PC-9 (cell line): ENCODE data around the gene PLEKHJ1. TPM values are rescaled to one million over a fixed set of nuclear protein-coding genes. Genes with fewer than 3 reads are reported as not detected.

Source experiments
- BruUV-seq: library from RNA; stranded (reverse); fragments of 400-500 nt; replicated peaks from 2 replicates; lab custom pipeline; 2021; lab: Mats Ljungman, UMichigan
- CTCF ChIA-PET: fragments of 300-600 bp; sonication (Branson Sonifier 250); formaldehyde crosslinking; loops from one replicate; lab custom pipeline; 2022; ENCODE audit warnings: antibody characterized with exemption; lab: Charles Lee
- POLR2A ChIA-PET: fragments of 300-600 bp; sonication (Branson Sonifier 250); formaldehyde crosslinking; loops from one replicate; lab custom pipeline; 2022; ENCODE audit warnings: antibody characterized with exemption; ENCODE audit not compliant: unreplicated experiment; lab: Charles Lee
- DNase-seq, 2 experiments: peaks; one replicate each; pipeline versions ENCODE4 v3.0.0 to v3.0.0-alpha.2; 2015 to 2022; ENCODE audit warnings: mixed read lengths in 1 of 2
- H2AFZ ChIP-seq: fragments of 200-600 bp; sonication (generic); 2 replicates; pipeline ENCODE4 v1.8.1; 2017; ENCODE audit warnings: antibody characterized with exemption
- H3F3A ChIP-seq: fragments of 200-600 bp; sonication (generic); 2 replicates; pipeline ENCODE4 v1.8.1; 2017; ENCODE audit warnings: antibody characterized with exemption, mild to moderate bottlenecking, low read depth; ENCODE audit not compliant: insufficient read depth
- H3K27ac ChIP-seq: fragments of 200-600 bp; sonication (generic); 2 replicates; pipeline ENCODE4 v1.6.1; 2016; ENCODE audit warnings: mixed run types
- H3K27me3 ChIP-seq: fragments of 200-600 bp; sonication (generic); 2 replicates; pipeline ENCODE4 v1.6.1; 2016; ENCODE audit warnings: low read depth, mixed run types; ENCODE audit not compliant: insufficient read depth
- H3K36me3 ChIP-seq: fragments of 200-600 bp; sonication (generic); 2 replicates; pipeline ENCODE4 v1.6.1; 2016; ENCODE audit warnings: low read depth, mixed run types
- H3K4me1 ChIP-seq: fragments of 200-600 bp; sonication (generic); replicated peaks from 2 replicates; pipeline ENCODE4 v1.6.1; 2016; ENCODE audit warnings: mixed run types; ENCODE audit not compliant: insufficient read depth
- H3K4me2 ChIP-seq: fragments of 200-600 bp; sonication (generic); 2 replicates; pipeline ENCODE4 v1.6.1; 2017; ENCODE audit warnings: mixed run types
- H3K4me3 ChIP-seq: fragments of 200-600 bp; sonication (generic); 2 replicates; pipeline ENCODE4 v1.6.1; 2016; ENCODE audit warnings: mixed run types
- H3K79me2 ChIP-seq: fragments of 200-600 bp; sonication (generic); 2 replicates; pipeline ENCODE4 v1.6.1; 2017; ENCODE audit warnings: low read depth, mixed run types
- H3K9me2 ChIP-seq: fragments of 200-600 bp; sonication (generic); 2 replicates; pipeline ENCODE4 v1.8.1; 2017; ENCODE audit warnings: mild to moderate bottlenecking; ENCODE audit not compliant: insufficient read depth
- H3K9me3 ChIP-seq: fragments of 200-600 bp; sonication (generic); 2 replicates; pipeline ENCODE4 v1.8.1; 2016; ENCODE audit warnings: low read depth; ENCODE audit not compliant: insufficient read depth
- H4K20me1 ChIP-seq: fragments of 200-600 bp; sonication (generic); 2 replicates; pipeline ENCODE4 v1.8.1; 2017; ENCODE audit not compliant: insufficient read depth
- EZH2 ChIP-seq: fragments of 200-600 bp; sonication (generic); IDR thresholded peaks from 2 replicates; pipeline ENCODE4 v1.8.0; 2017; ENCODE audit warnings: antibody characterized with exemption, low read depth
- intact Hi-C: fragments of 100-400 bp; cut with micrococcal nuclease; formaldehyde crosslinking; loops from one replicate; pipeline ENCODE4 v1.10.0; 2022; ENCODE audit not compliant: unreplicated experiment
- total RNA-seq: library from RNA; stranded (reverse); gene quantifications from 2 replicates; pipeline ENCODE4 v1.2.3, GENCODE V29; 2021
- TF ChIP-seq, protein P1 (sequence below): fragments of 200-600 bp; sonication (generic); conservative IDR thresholded peaks from 2 replicates; pipeline ENCODE4 v1.6.1; 2017; ENCODE audit warnings: mixed run types, antibody characterized with exemption, mild to moderate bottlenecking, moderate library complexity

PLEKHJ1 gene
- total RNA-seq, 1 experiment from 2014 or later, result 38.6 TPM

DNA sequence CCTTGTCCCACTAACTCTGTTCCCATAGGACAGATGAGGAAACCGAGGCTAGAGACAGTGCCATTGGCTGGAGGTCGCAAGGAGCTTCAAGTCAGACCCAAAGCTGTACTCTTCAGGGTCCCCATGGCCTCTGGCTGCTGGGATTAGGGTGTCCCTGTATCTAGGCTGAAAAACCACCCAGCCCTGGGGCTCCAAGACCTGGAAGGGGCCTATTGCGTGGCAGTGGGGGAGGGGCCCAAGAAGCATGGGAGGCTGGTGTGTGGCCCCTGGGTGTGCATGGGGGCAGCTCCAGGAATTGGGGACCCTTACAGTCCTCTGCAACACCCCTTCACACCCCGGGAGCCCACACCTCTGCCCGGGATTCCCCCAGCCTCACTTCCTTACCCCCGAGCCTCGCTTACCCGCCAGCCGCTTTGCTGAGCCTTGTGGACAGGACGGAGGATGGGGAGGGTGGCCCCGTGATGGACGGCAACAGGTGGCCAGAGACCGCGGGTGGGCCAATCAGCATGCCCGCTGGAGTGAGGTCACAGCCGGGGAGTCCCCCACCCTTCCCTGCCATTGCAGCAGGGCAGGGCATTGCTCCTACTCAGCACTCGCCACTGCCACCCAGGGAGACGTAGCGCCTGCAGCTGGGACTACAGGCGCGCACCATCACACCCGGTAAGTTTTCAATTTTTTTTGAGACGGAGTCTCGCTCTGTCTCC, 20.0 kb upstream of the PLEKHJ1 start, which contains the start of gene JSRP1:
Gene JSRP1 (minus strand): TSS at position 436 of the 704 bp plus-strand sequence. CDS start 1,103 bp downstream, outside the sequence.
- intact Hi-C loops, result no loop called here
- Histone ChIP-seq H4K20me1 (no peaks in the 10 kb centered on the region), H3K36me3 (no peaks in the 10 kb centered on the region), H3K27ac (no peak within 1 kb of the TSS), H3K4me2 (no peak within 1 kb of the TSS), H3K4me1 (peaks cover 9% of the 10 kb centered on the region), H3K79me2 (no peaks in the 10 kb centered on the region), H3K27me3 (no peaks in the 10 kb centered on the region), H2AFZ (no peak within 1 kb of the TSS), H3F3A (peaks cover 12% of the 10 kb centered on the region), H3K4me3 (no peak within 1 kb of the TSS), H3K9me3 (no peaks in the 10 kb centered on the region), H3K9me2 (no peaks in the 10 kb centered on the region)
- BruUV-seq, result no TSS peak
- ChIA-PET POLR2A (no interaction called here), CTCF (no interaction called here)
- TF ChIP-seq, protein P1, sequence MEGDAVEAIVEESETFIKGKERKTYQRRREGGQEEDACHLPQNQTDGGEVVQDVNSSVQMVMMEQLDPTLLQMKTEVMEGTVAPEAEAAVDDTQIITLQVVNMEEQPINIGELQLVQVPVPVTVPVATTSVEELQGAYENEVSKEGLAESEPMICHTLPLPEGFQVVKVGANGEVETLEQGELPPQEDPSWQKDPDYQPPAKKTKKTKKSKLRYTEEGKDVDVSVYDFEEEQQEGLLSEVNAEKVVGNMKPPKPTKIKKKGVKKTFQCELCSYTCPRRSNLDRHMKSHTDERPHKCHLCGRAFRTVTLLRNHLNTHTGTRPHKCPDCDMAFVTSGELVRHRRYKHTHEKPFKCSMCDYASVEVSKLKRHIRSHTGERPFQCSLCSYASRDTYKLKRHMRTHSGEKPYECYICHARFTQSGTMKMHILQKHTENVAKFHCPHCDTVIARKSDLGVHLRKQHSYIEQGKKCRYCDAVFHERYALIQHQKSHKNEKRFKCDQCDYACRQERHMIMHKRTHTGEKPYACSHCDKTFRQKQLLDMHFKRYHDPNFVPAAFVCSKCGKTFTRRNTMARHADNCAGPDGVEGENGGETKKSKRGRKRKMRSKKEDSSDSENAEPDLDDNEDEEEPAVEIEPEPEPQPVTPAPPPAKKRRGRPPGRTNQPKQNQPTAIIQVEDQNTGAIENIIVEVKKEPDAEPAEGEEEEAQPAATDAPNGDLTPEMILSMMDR, result no peak
- no peak for TF ChIP-seq EZH2
- DNase-seq, result no peak

DNA sequence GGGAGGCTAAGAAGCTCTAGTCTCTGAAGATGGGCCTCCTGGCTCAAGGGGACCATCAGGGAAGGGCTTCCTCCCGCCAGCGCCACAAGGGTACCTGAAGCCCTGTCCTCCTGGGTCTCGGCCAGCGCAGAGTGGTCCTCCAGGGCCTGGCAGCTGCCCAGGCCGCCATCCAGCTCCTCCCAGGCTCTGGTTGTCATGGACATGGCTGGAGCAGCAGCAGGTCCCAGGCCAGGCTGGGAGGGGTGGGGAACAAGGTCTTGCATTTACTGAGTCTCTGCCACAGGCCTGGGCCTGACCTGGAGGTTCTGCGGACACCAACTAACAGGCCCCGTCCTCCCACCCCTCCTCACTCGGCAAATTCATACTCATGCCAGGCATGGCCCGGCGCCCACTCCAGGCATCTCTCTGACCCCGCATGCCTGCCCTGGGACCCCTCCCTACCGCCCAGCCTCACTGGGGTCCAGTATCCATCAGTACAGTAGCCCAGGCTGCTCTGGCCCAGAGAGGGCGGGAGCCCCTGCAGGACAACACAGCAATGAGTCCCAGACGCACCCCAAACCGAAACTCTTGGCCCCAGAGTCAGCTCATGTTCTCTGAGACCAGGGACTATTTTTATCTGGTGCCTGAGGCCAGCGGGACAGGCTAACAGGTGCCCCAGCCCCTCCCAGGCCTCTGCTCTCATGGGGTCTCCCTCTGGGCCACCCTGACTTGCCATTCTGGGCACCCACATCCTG, 19.1 kb upstream of the PLEKHJ1 start:
- ChIA-PET CTCF (interaction anchor here (0.5 kb wide), 1 partner anchor 100 kb away, joined by 3 read pairs; no protein-coding TSS in a partner anchor), POLR2A (no interaction called here)
- Histone ChIP-seq H3K36me3 (no peaks in the 10 kb centered on the region), H3K9me3 (no peaks in the 10 kb centered on the region), H3K4me1 (peaks cover 9% of the 10 kb centered on the region), H3F3A (peaks cover 8% of the 10 kb centered on the region; the same call in 1 of the 2 replicates), H3K27me3 (no peaks in the 10 kb centered on the region), H3K4me2 (no peak overlapping the region), H3K9me2 (no peaks in the 10 kb centered on the region), H3K4me3 (no peak overlapping the region), H3K27ac (no peak overlapping the region), H3K79me2 (no peaks in the 10 kb centered on the region), H4K20me1 (no peaks in the 10 kb centered on the region), H2AFZ (no peak overlapping the region)
- no TSS peak for BruUV-seq
- TF ChIP-seq, protein P1, result no peak
- intact Hi-C loops, result no loop called here
- no peak for DNase-seq

DNA sequence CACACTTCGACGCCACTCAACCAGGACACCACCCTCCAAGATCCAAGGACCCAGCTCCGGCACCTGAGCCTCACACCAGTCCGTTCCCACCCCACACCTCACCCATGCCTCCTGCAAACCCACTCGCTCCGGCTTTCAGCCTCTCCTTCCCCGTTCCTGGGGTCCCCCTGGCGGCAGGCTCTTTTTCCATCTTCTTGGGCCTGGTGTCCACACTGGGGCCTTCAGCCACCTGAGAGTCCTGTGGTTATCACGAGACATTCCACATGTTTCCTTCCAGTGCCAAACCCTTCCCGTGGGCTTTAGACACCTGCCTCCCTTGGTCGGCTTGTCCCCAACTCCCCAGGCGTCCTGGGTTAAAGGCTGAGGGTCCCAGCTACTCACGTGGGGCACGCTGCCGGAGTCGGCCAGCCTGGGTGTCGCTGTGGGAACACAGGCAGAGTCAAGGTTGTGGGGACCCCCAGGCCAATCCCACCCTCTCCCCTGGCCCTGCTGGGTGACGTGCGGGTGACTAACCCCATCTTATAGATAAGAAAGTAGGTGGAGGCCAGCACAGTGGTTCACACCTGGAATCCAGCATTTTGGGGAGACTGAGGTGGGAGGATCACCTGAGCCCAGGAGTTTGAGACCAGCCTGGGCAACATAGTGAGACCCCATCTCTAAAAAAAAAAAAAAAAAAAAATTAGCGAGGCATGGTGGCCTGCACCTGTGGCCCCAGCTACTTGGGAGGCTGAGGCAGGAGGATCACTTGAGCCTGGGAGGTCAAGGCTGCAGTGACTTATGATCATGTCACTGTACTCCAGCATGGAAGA, 18.1 kb upstream of the PLEKHJ1 start:
- no peaks in the 10 kb centered on the region for H4K20me1 ChIP-seq
- H3K36me3 ChIP-seq, result no peaks in the 10 kb centered on the region
- H3K9me2 ChIP-seq, result no peaks in the 10 kb centered on the region
- H3K4me1 ChIP-seq, result no peaks in the 10 kb centered on the region
- H3K4me3 ChIP-seq, result no peak overlapping the region
- no peak overlapping the region for H3K4me2 ChIP-seq
- DNase-seq, result no peak
- H2AFZ ChIP-seq, result no peak overlapping the region
- intact Hi-C loops, result no loop called here
- TF ChIP-seq, protein P1, result no peak
- no peak for TF ChIP-seq EZH2
- no peaks in the 10 kb centered on the region for H3F3A ChIP-seq
- no TSS peak for BruUV-seq
- H3K27me3 ChIP-seq, result no peaks in the 10 kb centered on the region
- no peaks in the 10 kb centered on the region for H3K9me3 ChIP-seq
- H3K27ac ChIP-seq, result no peak overlapping the region
- ChIA-PET CTCF (interaction anchor here (0.5 kb wide), 1 partner anchor 99 kb away, joined by 3 read pairs; no protein-coding TSS in a partner anchor), POLR2A (no interaction called here)
- no peaks in the 10 kb centered on the region for H3K79me2 ChIP-seq
